Ramos (cell line): Measurements from ENCODE around the gene DOCK6.

Experiments
- in situ Hi-C: fragments of 300-500 bp; cut with MboI; formaldehyde crosslinking; loops from one replicate; pipeline ENCODE4 v1.14.3; 2022; ENCODE audit warnings: low sequenced_read_pairs; ENCODE audit not compliant: unreplicated experiment

Gene DOCK6

GRCh38 chr19:11227195-11227886 lies 35.0 kb downstream of the DOCK6 start:
- in situ Hi-C loops = no loop called here

- in situ Hi-C loops = no loop called here
Measured at GRCh38 chr19:11226716-11227166, 35.6 kb downstream of the DOCK6 start.

DNA sequence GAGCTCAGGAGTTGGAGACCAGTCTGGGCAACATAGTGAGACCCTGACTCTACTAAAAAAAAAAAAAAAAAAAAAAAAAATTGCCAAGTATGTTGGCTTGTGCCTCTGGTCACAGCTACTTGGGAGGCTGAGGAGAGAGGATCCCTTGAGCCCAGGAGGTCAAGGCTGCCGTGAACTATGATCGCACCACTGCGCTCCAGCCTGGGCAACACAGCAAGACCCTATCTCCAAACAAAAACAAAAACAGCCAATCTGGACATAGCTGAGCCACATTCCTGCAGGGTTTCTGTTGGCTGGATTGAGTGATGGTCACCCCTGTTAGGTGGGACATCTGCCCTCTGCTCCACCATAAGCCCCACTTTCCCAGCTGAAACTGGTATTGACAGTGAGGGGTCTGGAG lies 36.5 kb downstream of the DOCK6 start:
- in situ Hi-C loops = no loop called here

GRCh38 chr19:11225172-11225571 lies 37.2 kb downstream of the DOCK6 start:
- in situ Hi-C loops = no loop called here

DNA sequence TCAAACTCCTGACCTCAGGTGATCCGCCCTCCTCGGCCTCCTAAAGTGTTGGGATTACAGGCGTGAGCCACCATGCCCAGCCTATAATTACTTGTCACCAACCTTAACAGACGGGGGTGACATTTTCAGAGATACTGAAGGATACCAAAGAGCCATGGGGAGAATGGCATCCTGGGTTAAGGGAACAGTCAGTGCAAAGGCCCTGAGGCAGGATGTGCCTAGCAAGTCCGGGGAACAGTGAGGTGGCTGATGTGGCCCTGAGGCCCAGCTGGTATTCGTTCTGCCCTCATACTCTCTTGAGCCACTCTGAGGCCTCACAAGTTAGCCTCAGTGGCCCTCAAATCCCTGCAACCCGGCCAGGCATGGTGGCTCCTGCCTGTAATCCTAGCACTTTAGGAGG lies 37.9 kb downstream of the DOCK6 start:
- in situ Hi-C loops = no loop called here

GRCh38 chr19:11223200-11223599 lies 39.1 kb downstream of the DOCK6 start:
- in situ Hi-C loops = no loop called here

DNA sequence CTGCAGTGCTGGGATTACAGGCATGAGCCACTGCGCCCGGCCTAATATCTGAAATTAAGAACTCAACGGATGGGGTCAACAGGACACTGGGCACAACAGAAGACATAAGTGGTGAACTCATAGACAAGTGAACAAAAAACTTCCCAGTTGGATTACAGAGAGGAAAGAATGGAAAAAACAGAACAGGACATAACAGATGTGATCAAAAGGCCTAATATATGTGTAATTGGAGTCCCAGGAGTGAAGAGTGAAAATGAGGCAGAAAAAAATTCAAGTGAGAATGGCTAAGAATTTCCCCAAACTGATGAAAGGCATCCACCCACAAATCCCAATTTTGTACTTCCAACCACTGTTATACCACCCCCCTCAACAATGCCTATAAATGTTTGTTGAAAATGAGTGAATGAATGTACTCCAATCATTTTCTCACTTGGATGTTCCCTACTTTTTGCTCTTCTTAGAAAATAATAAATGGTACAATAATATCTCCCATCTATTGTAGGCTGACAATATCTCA lies 41.2 kb downstream of the DOCK6 start:
- in situ Hi-C loops = no loop called here

GRCh38 chr19:11214387-11214786 lies 47.9 kb downstream of the DOCK6 start:
- in situ Hi-C loops = no loop called here

- in situ Hi-C loops = no loop called here
Measured at GRCh38 chr19:11210656-11210928, 51.7 kb downstream of the DOCK6 start.

DNA sequence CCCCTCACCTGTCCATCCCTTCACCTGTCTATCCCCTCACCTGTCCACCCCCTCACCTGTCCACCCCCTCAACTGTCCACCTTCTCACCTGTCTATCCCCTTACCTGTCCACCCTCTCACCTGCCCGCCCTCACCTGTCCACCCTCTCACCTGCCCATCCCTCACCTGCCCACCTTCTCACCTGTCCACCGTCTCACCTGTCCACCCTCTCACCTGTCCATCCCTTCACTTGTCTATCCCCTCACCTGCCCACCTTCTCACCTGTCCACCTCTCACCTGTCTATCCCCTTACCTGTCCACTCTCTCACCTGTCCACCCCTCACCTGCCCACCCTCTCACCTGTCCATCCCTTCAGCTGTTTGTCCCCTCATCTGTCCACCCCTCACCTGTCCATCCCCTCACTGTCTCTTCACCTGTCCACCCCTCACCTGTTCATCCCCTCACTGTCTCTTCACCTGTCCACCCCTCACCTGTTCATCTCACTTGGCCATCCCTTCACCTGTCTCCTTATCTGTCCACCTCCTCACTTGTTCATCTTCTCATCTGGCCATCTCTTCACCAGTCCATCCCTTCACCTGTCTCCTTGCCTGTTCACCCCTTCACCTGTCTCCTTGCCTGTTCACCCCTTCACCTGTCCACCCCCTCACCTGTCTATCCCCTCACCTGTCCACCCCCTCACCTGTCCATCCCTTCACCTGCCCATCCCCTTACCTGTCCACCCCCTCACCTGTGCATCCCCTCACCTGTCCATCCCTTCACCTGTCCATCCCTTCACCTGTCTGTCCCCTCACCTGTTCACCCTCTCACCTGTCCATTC lies 52.3 kb downstream of the DOCK6 start:
- in situ Hi-C loops = loop anchor here (10.0 kb wide), 2 partner anchors 175 to 275 kb away; no protein-coding TSS in a partner anchor

DNA sequence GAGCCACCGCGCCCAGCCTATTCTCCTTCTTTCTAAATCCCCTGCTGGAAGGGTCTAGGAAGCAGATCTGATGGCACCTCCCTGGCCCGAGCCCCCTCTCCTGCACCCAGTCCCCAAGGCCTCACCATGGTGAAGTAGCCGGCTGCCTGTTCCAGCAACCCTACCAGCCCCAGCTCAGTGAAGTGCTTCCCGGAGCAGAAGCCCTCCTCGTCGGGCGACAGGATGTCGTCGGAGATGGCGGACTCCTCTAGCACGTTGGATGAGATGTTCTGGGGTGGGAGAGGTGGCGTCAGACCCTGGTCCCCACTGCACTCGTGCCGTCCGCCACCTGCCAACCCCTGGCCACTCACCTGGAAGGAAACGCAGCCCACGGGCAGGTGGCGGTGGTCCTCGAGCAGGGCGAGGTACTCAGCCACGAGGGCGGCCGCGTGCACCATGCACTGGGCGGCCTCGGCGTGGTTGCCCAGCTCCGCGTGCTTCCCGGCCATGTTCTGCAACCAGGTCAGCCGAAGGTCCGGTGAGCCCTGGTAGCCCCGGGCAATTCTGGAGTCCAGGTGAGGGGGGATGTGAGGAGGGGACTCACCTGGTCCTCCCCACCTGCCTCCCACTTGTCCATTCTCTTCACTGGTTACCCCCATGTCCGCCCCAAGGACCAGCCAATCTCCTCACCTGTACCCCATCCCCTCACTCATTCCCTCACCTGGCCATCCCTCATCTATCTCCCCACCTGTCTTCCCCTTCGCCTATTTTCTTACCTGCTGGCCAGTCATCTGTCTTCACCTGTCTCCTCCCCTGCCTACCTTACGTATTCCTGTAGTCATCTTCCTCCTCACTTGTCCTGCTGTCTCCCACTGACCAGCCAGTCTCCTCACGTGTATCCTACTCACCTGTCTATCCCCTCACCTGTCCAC lies 53.5 kb downstream of the DOCK6 start:
- in situ Hi-C loops = loop anchor here (10.0 kb wide), 2 partner anchors 174 to 274 kb away; no protein-coding TSS in a partner anchor

DNA sequence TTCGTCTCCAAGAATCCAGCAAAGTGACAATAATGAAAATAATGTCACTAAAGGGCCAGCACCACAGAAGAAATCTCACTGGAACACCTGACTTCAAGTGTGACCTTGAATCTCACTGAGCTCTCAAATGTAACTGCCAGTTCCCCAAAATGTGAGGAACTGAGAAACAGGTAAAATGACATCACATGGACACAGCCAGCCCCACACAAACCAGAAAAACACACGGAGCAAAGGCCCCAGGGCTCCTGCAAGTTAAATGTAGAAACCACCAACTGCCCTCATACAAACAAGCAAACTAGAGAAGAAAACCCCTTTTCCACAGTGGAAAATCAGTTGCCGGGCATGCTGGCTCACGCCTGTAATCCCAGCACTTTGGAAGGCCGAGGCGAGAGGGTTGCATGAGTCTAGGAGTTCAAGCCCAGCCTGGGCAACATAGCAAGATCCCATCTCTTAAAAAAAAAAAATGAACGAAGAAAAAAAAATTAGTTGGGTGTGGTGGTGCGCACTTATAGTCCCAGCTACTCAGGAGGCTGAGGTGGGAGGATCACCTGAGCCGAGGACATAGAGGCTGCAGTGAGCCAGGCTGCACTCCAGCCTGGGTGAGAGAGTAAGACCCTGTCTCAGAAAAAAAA lies 56.3 kb downstream of the DOCK6 start:
- in situ Hi-C loops = loop anchor here (10.0 kb wide), 2 partner anchors 171 to 271 kb away; no protein-coding TSS in a partner anchor

DNA sequence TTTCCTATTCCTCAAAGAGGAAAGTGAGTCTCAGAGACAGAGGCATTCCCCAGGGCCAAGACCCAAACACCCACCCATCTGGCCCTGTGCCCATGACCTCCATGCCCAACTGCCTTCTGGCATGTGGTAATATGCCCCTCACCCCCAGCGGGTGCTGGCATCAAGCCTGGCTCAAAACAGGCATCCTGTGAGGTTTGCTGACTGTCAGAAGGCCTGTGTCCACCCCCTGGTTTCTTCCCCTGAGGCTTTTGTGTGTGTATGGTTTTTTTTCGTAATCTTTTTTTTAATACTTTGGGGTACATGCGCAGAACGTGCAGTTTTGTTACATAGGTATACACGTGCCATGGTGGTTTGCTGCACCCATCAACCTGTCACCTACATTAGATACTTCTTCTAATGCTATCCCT lies 57.4 kb downstream of the DOCK6 start:
- in situ Hi-C loops = loop anchor here (5.0 to 10.0 kb wide), 3 partner anchors 73 to 270 kb away; no protein-coding TSS in a partner anchor

DNA sequence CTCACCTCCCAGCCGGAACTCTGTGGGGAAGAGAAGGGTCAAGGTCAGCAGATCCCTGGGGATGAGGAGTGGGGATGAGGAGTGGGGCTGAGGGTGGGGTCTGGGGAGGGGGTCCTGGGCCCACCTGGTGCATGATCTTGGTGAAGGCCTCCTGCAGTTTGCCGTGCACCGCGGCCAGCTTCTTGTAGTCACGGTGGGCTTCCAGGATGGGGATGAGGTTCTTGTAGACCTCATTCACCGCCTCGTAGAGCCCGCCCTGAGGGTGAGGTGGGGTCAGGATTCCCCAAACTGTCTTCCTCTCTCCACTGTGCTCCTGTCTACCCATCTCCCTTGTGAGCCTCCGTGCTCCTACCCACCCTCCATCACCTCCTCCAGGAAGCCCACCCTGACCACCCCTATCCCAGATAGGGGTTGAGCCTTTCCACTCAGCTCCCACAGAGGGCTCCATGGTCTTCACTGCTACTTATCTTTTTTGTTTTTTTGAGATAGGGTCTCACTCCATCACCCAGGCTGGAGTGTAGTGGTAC lies 58.2 kb downstream of the DOCK6 start:
- in situ Hi-C loops = loop anchor here (5.0 to 10.0 kb wide), 3 partner anchors 72 to 269 kb away; no protein-coding TSS in a partner anchor

GRCh38 chr19:11203194-11204075 lies 58.9 kb downstream of the DOCK6 start:
- in situ Hi-C loops = loop anchor here (5.0 to 10.0 kb wide), 3 partner anchors 71 to 269 kb away; no protein-coding TSS in a partner anchor

- in situ Hi-C loops = loop anchor here (5.0 to 10.0 kb wide), 3 partner anchors 70 to 268 kb away; no protein-coding TSS in a partner anchor
Measured at GRCh38 chr19:11202488-11203193, 59.7 kb downstream of the DOCK6 start.

DNA sequence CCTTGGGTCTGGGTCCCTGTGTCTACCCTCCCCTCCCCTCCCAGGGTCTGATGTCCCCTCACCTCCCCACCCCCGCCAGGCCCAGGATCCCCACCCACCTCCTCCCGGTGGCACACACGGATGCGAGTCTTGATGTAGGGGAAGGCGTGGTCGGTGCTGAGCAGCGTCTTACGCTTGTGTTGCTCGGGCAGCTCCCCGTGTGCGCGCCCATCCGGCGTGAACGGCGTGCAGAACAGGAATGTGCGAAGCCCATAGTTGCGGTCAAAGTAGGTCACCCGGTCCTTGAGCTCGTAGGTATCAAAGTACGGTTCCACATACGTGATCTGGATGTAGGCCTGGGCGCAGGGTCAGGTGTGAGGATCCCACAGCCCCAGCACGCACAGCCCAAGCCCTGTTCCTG lies 60.5 kb downstream of the DOCK6 start:
- in situ Hi-C loops = loop anchor here (5.0 to 10.0 kb wide), 3 partner anchors 69 to 267 kb away; no protein-coding TSS in a partner anchor

DNA sequence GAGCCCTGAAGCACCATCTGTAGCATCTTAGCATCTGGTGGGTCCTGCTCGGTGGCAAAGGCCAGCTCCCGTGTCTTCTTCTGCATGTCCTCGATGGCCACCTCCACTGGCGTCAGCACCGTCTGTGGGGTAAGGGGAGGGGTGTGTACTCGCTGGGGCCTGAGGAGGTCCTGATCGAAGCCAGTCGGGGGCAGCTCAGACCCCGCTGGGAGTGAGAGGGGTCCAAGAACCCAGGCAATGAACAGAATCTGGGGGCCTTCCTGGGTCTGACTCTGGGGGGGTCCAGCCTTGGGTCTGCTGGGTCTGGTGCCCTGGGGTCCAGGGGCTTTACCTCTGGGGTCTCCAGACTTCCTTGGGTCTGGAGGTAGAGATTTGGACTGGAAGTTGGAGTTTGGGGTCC lies 61.4 kb downstream of the DOCK6 start:
- in situ Hi-C loops = loop anchor here (5.0 to 10.0 kb wide), 3 partner anchors 69 to 266 kb away; no protein-coding TSS in a partner anchor
